NCI-H748 (cell line): ENCODE results near the gene KCNK17.

Source experiments
- DNase-seq: peaks from one replicate; lab custom pipeline; 2025; ENCODE audit not compliant: unreplicated experiment; lab: John Stamatoyannopoulos, UW

The KCNK17 gene

GRCh38 chr6:39338397-39338796, 24.2 kb upstream of the KCNK17 start:
- DNase-seq = no peak

- no peak for DNase-seq
Observed at GRCh38 chr6:39335780-39336545, 21.7 kb upstream of the KCNK17 start.

DNA sequence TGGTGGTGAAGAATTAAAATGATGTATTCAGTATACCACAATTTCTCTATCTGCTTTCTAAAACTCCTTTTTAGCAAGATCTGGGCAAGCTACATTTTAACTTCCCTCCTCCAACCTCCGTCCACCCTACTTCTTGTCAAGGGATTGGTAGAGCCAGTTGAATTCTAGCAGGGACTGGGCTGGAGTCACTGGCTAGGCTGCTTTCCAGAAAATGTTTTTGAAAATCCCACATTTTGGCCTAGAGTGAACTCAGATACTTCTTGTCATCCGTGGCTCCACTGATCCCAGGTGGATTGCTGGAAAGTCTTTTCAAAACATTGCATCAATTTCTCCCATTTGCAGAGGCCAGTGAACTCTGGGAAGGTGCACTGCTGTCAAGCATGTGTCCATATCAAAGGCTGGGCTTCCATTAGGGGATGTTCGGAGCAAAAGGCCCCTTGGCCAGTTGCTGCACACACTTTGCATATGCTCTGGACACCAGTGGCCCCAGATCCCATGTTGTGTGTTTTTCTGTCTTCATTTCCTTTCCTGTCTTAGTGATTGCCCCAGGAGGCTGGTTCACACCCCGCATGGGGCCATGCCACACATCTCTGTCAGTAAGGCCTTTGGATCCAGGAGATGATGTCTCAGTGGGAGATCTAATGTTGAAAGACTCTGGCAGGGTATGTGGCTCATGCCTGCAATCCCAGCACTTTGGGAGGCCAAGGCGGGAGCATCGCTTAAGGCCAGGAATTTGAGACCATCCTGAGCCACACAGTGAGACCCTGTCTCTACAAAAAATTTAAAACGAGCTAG, 19.6 kb upstream of the KCNK17 start:
- no peak for DNase-seq

GRCh38 chr6:39330476-39330875, 16.3 kb upstream of the KCNK17 start:
- DNase-seq = peak; percentile 30

- peak; percentile 54 for DNase-seq
Observed at GRCh38 chr6:39330057-39330456, 15.8 kb upstream of the KCNK17 start.

DNA sequence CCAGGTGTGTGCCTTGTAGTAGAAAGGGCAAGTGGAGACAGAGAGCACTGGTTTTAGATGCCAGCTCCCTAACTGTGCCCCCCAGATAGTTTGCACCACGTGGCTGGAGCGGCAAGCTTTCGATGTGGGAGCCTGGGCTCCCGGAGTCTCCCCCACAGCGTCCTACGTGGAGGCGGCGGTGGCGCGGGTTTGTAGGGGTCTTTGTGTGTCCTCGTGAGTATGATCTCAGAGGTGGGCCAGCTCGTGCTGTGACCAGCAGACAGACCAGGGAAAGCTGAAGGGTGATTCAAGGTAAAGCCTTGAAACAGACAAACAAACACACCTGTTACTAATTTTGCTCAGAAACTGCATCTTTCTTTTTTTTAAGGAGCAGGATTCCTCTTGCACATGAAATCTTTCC, 13.8 kb upstream of the KCNK17 start:
- DNase-seq = no peak

GRCh38 chr6:39327507-39327906, 13.3 kb upstream of the KCNK17 start:
- peak; percentile 43 for DNase-seq

- peak; percentile 65 for DNase-seq
Observed at GRCh38 chr6:39322306-39322850, 8.2 kb upstream of the KCNK17 start, which contains the start of gene KCNK16. TSS of gene KCNK16 (minus strand) at chr6:39322702. CDS start at chr6:39322540, 162 bp downstream.

- DNase-seq = no peak
Observed at GRCh38 chr6:39321761-39322160, 7.5 kb upstream of the KCNK17 start.

GRCh38 chr6:39320363-39320984, 6.3 kb upstream of the KCNK17 start:
- no peak for DNase-seq

DNA sequence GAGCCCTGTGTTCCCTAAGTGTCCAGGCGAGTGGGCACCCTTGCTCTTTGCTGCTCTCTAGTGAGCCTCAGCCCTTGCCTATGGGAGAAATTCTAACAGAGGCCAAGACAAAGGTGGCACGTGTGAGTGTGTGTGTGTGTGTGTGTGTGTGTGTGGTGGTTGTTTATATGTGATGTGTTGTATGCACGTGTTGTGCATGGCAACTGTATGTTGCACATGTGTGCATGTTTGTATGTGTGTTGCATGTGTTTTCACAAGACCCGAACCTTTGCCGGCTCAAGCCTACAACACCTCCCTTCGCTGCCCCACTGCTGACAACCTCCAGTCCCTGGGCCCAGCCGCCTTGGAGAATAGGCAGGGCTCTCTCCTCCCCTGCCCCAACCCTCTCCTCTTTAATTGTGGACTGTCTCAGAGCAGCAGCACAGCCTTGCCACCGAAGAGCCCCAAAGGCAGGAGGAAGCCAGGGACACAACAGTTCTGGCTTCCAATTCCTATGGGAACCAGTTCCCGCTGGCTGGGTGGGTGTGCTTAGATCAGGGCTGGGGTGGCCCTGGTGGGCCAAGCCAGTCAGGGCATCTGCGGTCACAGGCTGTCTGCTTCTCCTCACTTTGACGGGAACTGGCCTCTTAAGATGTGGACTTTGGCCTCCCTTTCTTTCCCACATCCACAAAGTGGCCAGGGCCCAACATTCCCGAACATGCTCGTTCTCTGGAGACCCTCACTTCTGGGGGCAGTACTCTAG, 5.6 kb upstream of the KCNK17 start:
- no peak for DNase-seq

- no peak for DNase-seq
Observed at GRCh38 chr6:39317256-39317655, 3.0 kb upstream of the KCNK17 start.

DNA sequence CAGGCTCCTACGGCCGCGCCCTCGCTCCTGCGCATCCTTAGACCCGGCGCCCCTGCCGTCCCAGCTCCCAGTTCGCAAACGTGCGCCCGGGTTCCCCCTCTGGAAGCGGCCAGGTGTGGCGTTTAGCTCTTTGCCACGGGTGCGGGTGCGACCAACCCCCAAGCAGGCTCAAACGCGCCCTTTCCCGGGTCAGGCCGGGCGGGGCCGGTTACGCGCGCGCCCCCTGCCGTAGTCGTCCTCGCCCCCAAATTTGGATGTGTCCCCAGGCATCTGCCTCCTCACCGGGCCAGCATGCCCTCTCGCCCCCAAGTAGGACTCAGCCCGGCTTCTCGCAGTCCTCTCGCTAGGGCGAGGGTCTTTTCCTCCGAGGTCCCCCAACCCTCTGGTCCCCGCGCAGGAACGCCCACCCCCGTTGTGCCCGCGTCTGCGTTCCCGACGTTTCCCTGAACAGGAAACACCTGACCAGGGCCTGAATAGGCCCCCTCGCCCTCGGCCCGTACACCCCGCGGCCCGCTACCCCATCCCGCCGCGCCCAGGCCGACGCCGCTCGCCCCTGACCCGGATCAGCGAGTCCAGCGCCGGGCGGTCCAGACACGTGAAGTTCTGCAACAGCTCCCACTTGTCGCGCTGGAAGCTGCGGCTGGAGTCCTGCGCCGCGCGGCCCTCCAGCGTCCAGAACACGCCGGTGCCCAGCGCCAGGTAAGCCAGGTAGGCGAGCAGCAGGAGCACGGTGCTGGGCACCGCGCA, 520 bp downstream of the KCNK17 start:
- peak; percentile 56 for DNase-seq

DNA sequence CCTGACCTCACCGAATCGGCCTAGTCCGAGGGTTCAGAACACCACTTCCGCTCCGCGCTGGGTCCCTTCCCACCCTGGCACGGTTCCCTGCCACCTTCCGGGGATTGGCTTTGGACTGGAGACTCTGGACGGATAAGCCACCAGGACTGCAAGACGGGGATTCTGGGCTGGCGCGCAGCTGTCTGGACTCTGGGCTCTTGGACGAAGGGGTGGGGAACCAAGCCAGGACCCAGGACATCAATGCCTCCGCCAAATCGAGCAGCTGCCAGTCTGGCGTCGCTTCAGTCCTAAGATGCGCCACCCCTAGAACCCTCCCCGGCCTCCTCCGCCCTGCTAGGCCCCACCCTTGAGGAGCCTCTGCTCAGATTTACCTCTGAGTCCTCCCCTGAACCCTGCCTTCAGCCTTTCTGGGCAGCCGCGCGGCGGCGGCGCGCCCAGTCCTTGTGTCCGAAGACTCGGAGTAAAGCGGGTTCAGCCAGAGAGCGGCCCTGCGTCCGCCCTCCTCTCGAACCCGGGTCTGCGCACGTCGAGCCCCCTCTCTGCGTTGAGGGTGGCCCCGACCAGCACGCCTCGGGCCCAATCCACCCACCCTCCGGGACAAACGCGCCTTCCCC, 1.2 kb downstream of the KCNK17 start:
- peak; percentile 48 for DNase-seq

GRCh38 chr6:39310542-39310941, 3.7 kb downstream of the KCNK17 start:
- DNase-seq = no peak

GRCh38 chr6:39309942-39310531, 4.2 kb downstream of the KCNK17 start:
- peak; percentile 74 for DNase-seq

GRCh38 chr6:39307462-39307861, 6.8 kb downstream of the KCNK17 start:
- no peak for DNase-seq

DNA sequence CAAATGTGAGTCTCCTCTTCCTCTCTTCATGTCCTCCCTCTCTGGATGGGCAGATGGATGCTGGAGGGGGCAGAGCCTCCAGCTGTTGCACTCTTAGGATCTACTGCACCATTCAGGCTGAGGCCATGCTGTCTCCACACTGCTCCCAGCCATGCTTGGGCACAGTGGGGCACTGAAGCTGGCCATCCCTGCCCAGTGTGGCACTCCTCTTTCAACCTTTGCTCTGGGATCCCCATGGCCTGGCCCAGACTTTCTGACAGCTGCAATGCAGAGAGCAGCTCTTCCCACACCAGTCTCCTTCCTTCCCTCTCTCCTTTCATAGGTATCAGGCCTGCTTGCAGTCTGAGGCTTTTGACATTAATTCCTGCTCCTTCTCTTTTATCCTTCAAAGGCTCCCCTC, 9.3 kb downstream of the KCNK17 start:
- DNase-seq = no peak

GRCh38 chr6:39303425-39304153, 10.6 kb downstream of the KCNK17 start:
- no peak for DNase-seq
